ENCODE results near the gene POLG. TPM values are rescaled to one million over a fixed set of nuclear protein-coding genes. Genes with fewer than 3 reads are reported as not detected.

Gene POLG
- polyA plus RNA-seq, 1 donor from 2014 or later, result 47.9 TPM

DNA sequence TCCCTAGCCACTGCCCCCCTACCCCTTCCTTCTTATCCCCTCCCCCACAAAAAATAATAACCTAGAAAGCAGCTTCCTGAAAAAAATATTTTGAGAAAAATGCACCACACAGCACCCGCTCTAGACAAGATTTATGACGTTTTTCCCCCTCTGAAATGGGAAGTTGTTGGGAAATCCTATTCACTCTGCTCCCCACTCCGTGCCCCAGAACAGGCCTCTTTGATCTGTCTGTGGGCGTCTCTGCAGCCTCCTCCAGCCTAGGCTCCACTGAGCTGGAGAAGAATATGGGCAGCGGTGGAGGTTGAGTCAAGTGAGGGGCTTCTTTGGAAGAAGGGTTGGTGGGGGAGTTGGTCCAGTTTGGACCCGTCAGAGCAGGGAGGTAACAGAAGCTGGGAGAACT is 28.5 kb upstream of the POLG start:
- H3K27me3 ChIP-seq (ENCODE audit: insufficient read depth, low read depth, low read length), result peaks cover 63% of the 10 kb centered on the region
- H3K4me3 ChIP-seq (ENCODE audit: low read length), result peak overlapping the region; percentile 93
- H3K9ac ChIP-seq (ENCODE audit: low read length), result peak overlapping the region; percentile 92

More for the DNA sequence above, 28.5 kb upstream of the POLG start:
- TF ChIP-seq REST (IDR thresholded peaks at IDR 0.05; ENCODE audit: borderline replicate concordance) (no peak), POLR2AphosphoS5 (IDR thresholded peaks at IDR 0.05) (no peak), TAF1 (IDR thresholded peaks at IDR 0.05; ENCODE audit: low read depth) (no peak), RAD21 (conservative IDR thresholded peaks at IDR 0.05) (no peak), MXI1 (conservative IDR thresholded peaks at IDR 0.05; ENCODE audit: poor library complexity, severe bottlenecking) (no peak), EZH2 (IDR thresholded peaks at IDR 0.05; ENCODE audit: borderline replicate concordance, insufficient read depth, low read length, poor library complexity, severe bottlenecking) (no peak), CTCF (IDR thresholded peaks at IDR 0.05; ENCODE audit: poor library complexity, severe bottlenecking) (no peak), SMC3 (conservative IDR thresholded peaks at IDR 0.05; ENCODE audit: poor library complexity) (no peak), EP300 (conservative IDR thresholded peaks at IDR 0.05; ENCODE audit: poor library complexity, severe bottlenecking) (no peak)
- no peaks in the 10 kb centered on the region for H4K20me1 ChIP-seq (ENCODE audit: insufficient read depth)
- peaks cover 50% of the 10 kb centered on the region for H3K79me2 ChIP-seq (replicated peaks; ENCODE audit: insufficient read depth, low read length)
- H3K27ac ChIP-seq (ENCODE audit: low read length), result peak overlapping the region; percentile 7
- no peaks in the 10 kb centered on the region for H3K36me3 ChIP-seq (ENCODE audit: insufficient read depth, low read length)
- H3K9me2 ChIP-seq (ENCODE audit: insufficient read depth, low read length), result no peaks in the 10 kb centered on the region
- no peaks in the 10 kb centered on the region for H3K9me3 ChIP-seq (ENCODE audit: low read length)
- H2AFZ ChIP-seq (ENCODE audit: low read depth, low read length), result no peak overlapping the region
- H3F3A ChIP-seq (ENCODE audit: insufficient read depth, low read length, poor library complexity, severe bottlenecking), result peaks cover 6% of the 10 kb centered on the region
- peak overlapping the region; percentile 9 for H3K4me2 ChIP-seq (ENCODE audit: low read length)

Measured in neural cell (in vitro differentiated cells).